Loucy (cell line): ENCODE measurements around the gene PMAIP1.

Experiments
- CTCF ChIP-seq: fragments of 200-600 bp; sonication (generic); conservative IDR thresholded peaks from 2 replicates; pipeline ENCODE4 v1.5.1; 2014; ENCODE audit warnings: mild to moderate bottlenecking, antibody characterized with exemption, low read length
- EZH2phosphoT487 ChIP-seq: fragments of 200-600 bp; IDR thresholded peaks from 2 replicates; pipeline ENCODE4 v1.6.1; 2018; ENCODE audit warnings: antibody characterized with exemption, mild to moderate bottlenecking, moderate library complexity, borderline replicate concordance

DNA sequence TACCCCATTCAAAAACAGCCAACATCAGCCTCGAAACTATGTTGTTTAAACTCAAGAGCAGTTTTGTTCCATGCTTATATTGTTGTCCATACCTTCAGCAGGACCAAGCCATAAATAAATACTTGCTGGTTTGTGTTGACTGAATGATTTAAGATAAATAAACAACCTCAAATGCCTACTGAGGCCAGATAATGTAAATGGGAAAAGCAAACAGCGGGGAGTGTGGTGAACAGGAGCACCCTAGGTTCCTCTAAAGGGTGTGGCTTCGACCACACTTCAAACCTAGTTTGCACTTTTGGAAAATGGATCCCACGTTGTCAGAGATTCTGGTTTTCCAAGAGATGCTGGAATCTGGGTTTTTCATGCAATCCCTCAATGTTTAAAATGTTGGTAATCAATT, 1.7 kb upstream of the PMAIP1 start:
- TF ChIP-seq CTCF (no peak), EZH2phosphoT487 (no peak)
